Hepatocyte (in vitro differentiated cells): ENCODE measurements around the gene IKZF2. TPM values are rescaled to one million over a fixed set of nuclear protein-coding genes. Genes with fewer than 3 reads are reported as not detected.

Source experiments
- DNase-seq: peaks from one replicate; pipeline ENCODE4 v3.0.0-alpha.2; 2016; ENCODE audit warnings: low spot score
- H2AFZ ChIP-seq: fragments of 200-600 bp; sonication (generic); 2 replicates; pipeline ENCODE4 v1.6.0; 2016; ENCODE audit warnings: antibody characterized with exemption, mild to moderate bottlenecking
- H3K27ac ChIP-seq: fragments of 200-600 bp; sonication (generic); 2 replicates; pipeline ENCODE4 v1.5.1; 2016; ENCODE audit warnings: mild to moderate bottlenecking
- H3K27me3 ChIP-seq: fragments of 200-600 bp; sonication (generic); 2 replicates; pipeline ENCODE4 v1.6.1; 2016
- H3K36me3 ChIP-seq: fragments of 200-600 bp; sonication (generic); replicated peaks from 2 replicates; pipeline ENCODE4 v1.5.1; 2016; ENCODE audit warnings: low read depth; ENCODE audit not compliant: insufficient read depth
- H3K4me1 ChIP-seq: fragments of 200-600 bp; sonication (generic); 2 replicates; pipeline ENCODE4 v1.5.1; 2016; ENCODE audit warnings: mild to moderate bottlenecking, moderate library complexity; ENCODE audit not compliant: insufficient read depth
- H3K4me2 ChIP-seq: fragments of 200-600 bp; sonication (generic); 2 replicates; pipeline ENCODE4 v1.6.0; 2016
- H3K4me3 ChIP-seq: fragments of 200-600 bp; sonication (generic); 2 replicates; pipeline ENCODE4 v1.5.1; 2016; ENCODE audit warnings: mild to moderate bottlenecking
- H3K79me2 ChIP-seq: fragments of 200-600 bp; sonication (generic); 2 replicates; pipeline ENCODE4 v1.6.0; 2017; ENCODE audit warnings: mild to moderate bottlenecking
- H3K9me2 ChIP-seq: fragments of 200-600 bp; sonication (generic); replicated peaks from 2 replicates; pipeline ENCODE4 v1.6.0; 2017; ENCODE audit warnings: mild to moderate bottlenecking; ENCODE audit not compliant: insufficient read depth
- H3K9me3 ChIP-seq: fragments of 200-600 bp; sonication (generic); 2 replicates; pipeline ENCODE4 v1.5.1; 2016; ENCODE audit warnings: low read depth, mild to moderate bottlenecking
- H4K20me1 ChIP-seq: fragments of 200-600 bp; sonication (generic); 2 replicates; pipeline ENCODE4 v1.6.0; 2016; ENCODE audit warnings: mild to moderate bottlenecking; ENCODE audit not compliant: insufficient read depth, poor library complexity, severe bottlenecking
- CTCF ChIP-seq: fragments of 200-600 bp; sonication (generic); IDR thresholded peaks from 2 replicates; pipeline ENCODE4 v1.5.1; 2016; ENCODE audit warnings: antibody characterized with exemption, mild to moderate bottlenecking; ENCODE audit not compliant: poor library complexity
- EZH2 ChIP-seq: fragments of 200-600 bp; sonication (generic); IDR thresholded peaks from 2 replicates; pipeline ENCODE4 v1.6.1; 2016; ENCODE audit warnings: antibody characterized with exemption, mild to moderate bottlenecking, borderline replicate concordance
- EZH2phosphoT487 ChIP-seq: fragments of 200-600 bp; sonication (generic); IDR thresholded peaks from one replicate; pipeline ENCODE4 v1.6.1; 2018; ENCODE audit warnings: antibody characterized with exemption, mild to moderate bottlenecking, low read depth, moderate library complexity; ENCODE audit not compliant: unreplicated experiment, severe bottlenecking
- WGBS: methylation state at CpG from one replicate; pipeline ENCODE4 v1.1.6; 2016; ENCODE audit warnings: low lambda C conversion rate; ENCODE audit errors: missing lambda C conversion rate; 5-methylcytosine and 5-hydroxymethylcytosine counted together
- polyA plus RNA-seq: library from polyadenylated mRNA; unstranded; fragments of >200 nt; fragmentation: Nextera tagmentation; extraction: Ambion mirVana; gene quantifications from 2 replicates; pipeline ENCODE4 v1.2.1, GENCODE V29; 2016
- total RNA-seq: library from RNA; depleted of rRNA; stranded (reverse); fragments of >200 nt; gene quantifications from 2 replicates; pipeline ENCODE4 v1.2.3, GENCODE V29; 2014

The IKZF2 gene
- total and polyA plus RNA-seq, 2 experiments from 2014 or later = 1.4 to 13.1 TPM

- H2AFZ ChIP-seq = no peak overlapping the region
- no peak for DNase-seq
- no peaks in the 10 kb centered on the region for H3K9me3 ChIP-seq
- no peak overlapping the region for H3K4me3 ChIP-seq
- no peak overlapping the region for H3K4me2 ChIP-seq
- H3K27me3 ChIP-seq = no peaks in the 10 kb centered on the region
- no peak overlapping the region for H3K27ac ChIP-seq
- no peaks in the 10 kb centered on the region for H3K9me2 ChIP-seq
- H3K79me2 ChIP-seq = peaks cover 18% of the 10 kb centered on the region
- TF ChIP-seq CTCF = no peak
- TF ChIP-seq EZH2phosphoT487 = no peak
- no peak for TF ChIP-seq EZH2
- no peaks in the 10 kb centered on the region for H3K4me1 ChIP-seq
- H4K20me1 ChIP-seq = no peaks in the 10 kb centered on the region
- 40% methylated on average over 1 of the region's 1 CpG for WGBS
- H3K36me3 ChIP-seq = peaks cover 4% of the 10 kb centered on the region
Measured at GRCh38 chr2:213145715-213146242, 5.6 kb downstream of the IKZF2 start.

- H2AFZ ChIP-seq = no peak overlapping the region
- no peaks in the 10 kb centered on the region for H3K4me1 ChIP-seq
- H3K36me3 ChIP-seq = no peaks in the 10 kb centered on the region
- no peaks in the 10 kb centered on the region for H3K9me2 ChIP-seq
- no peak for DNase-seq
- no peak overlapping the region for H3K4me3 ChIP-seq
- H4K20me1 ChIP-seq = no peaks in the 10 kb centered on the region
- TF ChIP-seq EZH2phosphoT487 = no peak
- no peak for TF ChIP-seq CTCF
- TF ChIP-seq EZH2 = no peak
- WGBS = 95% methylated on average over 4 of the region's 4 CpGs
- no peaks in the 10 kb centered on the region for H3K9me3 ChIP-seq
- H3K4me2 ChIP-seq = no peak overlapping the region
- H3K79me2 ChIP-seq = no peaks in the 10 kb centered on the region
- H3K27ac ChIP-seq = no peak overlapping the region
- no peaks in the 10 kb centered on the region for H3K27me3 ChIP-seq
Measured at GRCh38 chr2:213137064-213137463, 14.3 kb downstream of the IKZF2 start.

GRCh38 chr2:213129311-213129710 is 22.1 kb downstream of the IKZF2 start:
- WGBS = 92% methylated on average over 5 of the region's 5 CpGs
- H3K4me1 ChIP-seq = no peaks in the 10 kb centered on the region
- no peak overlapping the region for H3K27ac ChIP-seq
- no peak overlapping the region for H3K4me2 ChIP-seq
- TF ChIP-seq EZH2 (no peak), EZH2phosphoT487 (no peak), CTCF (no peak)
- no peak overlapping the region for H2AFZ ChIP-seq
- no peak overlapping the region for H3K4me3 ChIP-seq
- no peaks in the 10 kb centered on the region for H3K9me3 ChIP-seq
- no peak for DNase-seq
- H3K27me3 ChIP-seq = no peaks in the 10 kb centered on the region
- H3K9me2 ChIP-seq = no peaks in the 10 kb centered on the region
- H3K36me3 ChIP-seq = no peaks in the 10 kb centered on the region
- no peaks in the 10 kb centered on the region for H4K20me1 ChIP-seq
- peaks cover 13% of the 10 kb centered on the region for H3K79me2 ChIP-seq
